Mesenchymal stem cell (in vitro differentiated cells and primary cell): ENCODE measurements around the gene EVI5.
"Not testable (repeated sequence)": the region's sequence is repeated elsewhere in the genome, so short reads cannot be mapped to it uniquely, and the experiment has no call there.

Experiments used
- DNase-seq: peaks from one replicate; pipeline ENCODE4 v3.0.0-alpha.2; 2013
- H2AFZ ChIP-seq: one replicate; pipeline ENCODE4 v1.6.1; 2013; ENCODE audit warnings: low read depth, mild to moderate bottlenecking, control low read depth, inconsistent platforms, low read length, moderate library complexity
- H2AK5ac ChIP-seq: 2 replicates; pipeline ENCODE4 v1.6.1; 2013; ENCODE audit warnings: low read length, moderate library complexity, mild to moderate bottlenecking, inconsistent platforms; ENCODE audit not compliant: severe bottlenecking
- H2BK120ac ChIP-seq: one replicate; pipeline ENCODE4 v1.6.1; 2013; ENCODE audit warnings: low read depth, mild to moderate bottlenecking, inconsistent platforms, low read length, moderate library complexity
- H2BK12ac ChIP-seq, 2 experiments: one replicate each; pipeline ENCODE4 v1.6.1; 2013; ENCODE audit warnings: inconsistent platforms in 2 of 2, low read length in 2 of 2, mild to moderate bottlenecking in 2 of 2, moderate library complexity in 2 of 2, control low read depth in 1 of 2
- H2BK15ac ChIP-seq: one replicate; pipeline ENCODE4 v1.6.1; 2013; ENCODE audit warnings: mild to moderate bottlenecking, low read depth, inconsistent platforms; ENCODE audit not compliant: poor library complexity, severe bottlenecking
- H2BK5ac ChIP-seq: 2 replicates; pipeline ENCODE4 v1.6.1; 2013; ENCODE audit warnings: low read depth, mild to moderate bottlenecking, low read length, control low read depth, inconsistent platforms; ENCODE audit not compliant: poor library complexity, severe bottlenecking
- H3K14ac ChIP-seq, 2 experiments: one replicate each; pipeline ENCODE4 v1.6.1; 2013; ENCODE audit warnings: inconsistent platforms in 2 of 2, low read length in 2 of 2, control low read depth in 1 of 2, mild to moderate bottlenecking in 1 of 2, moderate library complexity in 1 of 2
- H3K18ac ChIP-seq, 2 experiments: one replicate each; pipeline ENCODE4 v1.6.1; 2013; ENCODE audit warnings: inconsistent platforms in 2 of 2, low read length in 2 of 2, control low read depth in 1 of 2, low read depth in 1 of 2, mild to moderate bottlenecking in 1 of 2
- H3K23ac ChIP-seq, 2 experiments: one replicate each; pipeline ENCODE4 v1.6.1; 2013; ENCODE audit warnings: inconsistent platforms in 2 of 2, low read length in 2 of 2, mild to moderate bottlenecking in 2 of 2, moderate library complexity in 2 of 2, control low read depth in 1 of 2
- H3K27ac ChIP-seq: 2 replicates; pipeline ENCODE4 v1.5.1; 2013; ENCODE audit warnings: mild to moderate bottlenecking, moderate library complexity, low read length, control low read depth, inconsistent platforms; ENCODE audit not compliant: poor library complexity, severe bottlenecking
- H3K27me3 ChIP-seq, 2 experiments: 2 replicates each; pipeline versions ENCODE4 v1.6.1 to v1.7.0; 2013; ENCODE audit warnings: low read length in 2 of 2, mild to moderate bottlenecking in 2 of 2, moderate library complexity in 2 of 2, control low read depth in 1 of 2, inconsistent platforms in 1 of 2; ENCODE audit not compliant: control insufficient read depth in 1 of 2, insufficient read depth in 1 of 2
- H3K36me3 ChIP-seq, 2 experiments: 2 replicates each; pipeline versions ENCODE4 v1.6.1 to v1.7.0; 2013; ENCODE audit warnings: low read length in 2 of 2, control low read depth in 1 of 2, inconsistent platforms in 1 of 2, low read depth in 1 of 2, mild to moderate bottlenecking in 1 of 2; ENCODE audit not compliant: insufficient read depth in 2 of 2, control insufficient read depth in 1 of 2
- H3K4ac ChIP-seq, 2 experiments: one replicate each; pipeline ENCODE4 v1.6.1; 2013; ENCODE audit warnings: inconsistent platforms in 2 of 2, low read length in 2 of 2, mild to moderate bottlenecking in 2 of 2, moderate library complexity in 2 of 2, control low read depth in 1 of 2, low read depth in 1 of 2
- H3K4me1 ChIP-seq: 2 replicates; pipeline ENCODE4 v1.6.1; 2013; ENCODE audit warnings: low read depth, low read length, control low read depth; ENCODE audit not compliant: control insufficient read depth, insufficient read depth
- H3K4me2 ChIP-seq: 2 replicates; pipeline ENCODE4 v1.6.1; 2013; ENCODE audit warnings: low read length, mild to moderate bottlenecking, inconsistent platforms; ENCODE audit not compliant: poor library complexity, severe bottlenecking
- H3K4me3 ChIP-seq, 2 experiments: 2 replicates each; pipeline versions ENCODE4 v1.5.1 to v1.7.0; 2013; ENCODE audit warnings: low read length in 2 of 2, mild to moderate bottlenecking in 2 of 2, control low read depth in 1 of 2, low read depth in 1 of 2; ENCODE audit not compliant: insufficient read depth in 1 of 2
- H3K79me1 ChIP-seq: replicated peaks from 2 replicates; pipeline ENCODE4 v1.6.1; 2013; ENCODE audit warnings: mild to moderate bottlenecking, control low read depth, low read length, inconsistent platforms; ENCODE audit not compliant: poor library complexity, severe bottlenecking
- H3K9ac ChIP-seq: 2 replicates; pipeline ENCODE4 v1.7.0; 2013; ENCODE audit warnings: mild to moderate bottlenecking, low read length, moderate library complexity
- H3K9me3 ChIP-seq: 2 replicates; pipeline ENCODE4 v1.7.0; 2013; ENCODE audit warnings: mild to moderate bottlenecking, low read length; ENCODE audit not compliant: control insufficient read depth
- H4K8ac ChIP-seq: one replicate; pipeline ENCODE4 v1.6.1; 2013; ENCODE audit warnings: inconsistent platforms, mild to moderate bottlenecking, low read length, moderate library complexity
- H4K91ac ChIP-seq: one replicate; pipeline ENCODE4 v1.6.1; 2013; ENCODE audit warnings: mild to moderate bottlenecking, low read length, inconsistent platforms
- WGBS: methylation state at CpG from one replicate; pipeline ENCODE4 v1.1.7; 2013; ENCODE audit warnings: mixed read lengths; 5-methylcytosine and 5-hydroxymethylcytosine counted together

EVI5 gene

GRCh38 chr1:92721157-92721556, 63.8 kb downstream of the EVI5 start:
- H2BK5ac ChIP-seq, H2AFZ ChIP-seq, H2AK5ac ChIP-seq, H3K4me2 ChIP-seq, H2BK12ac ChIP-seq, H3K23ac ChIP-seq, H3K9me3 ChIP-seq, H4K8ac ChIP-seq, H3K36me3 ChIP-seq, H2BK120ac ChIP-seq, H3K4ac ChIP-seq, H3K27me3 ChIP-seq, DNase-seq, H3K18ac ChIP-seq, H4K91ac ChIP-seq, H3K9ac ChIP-seq, H3K14ac ChIP-seq, H3K27ac ChIP-seq, H3K4me1 ChIP-seq, H2BK15ac ChIP-seq, H3K4me3 ChIP-seq: not testable (repeated sequence)
- no CpG with 5 or more reads among the region's 2 CpGs for WGBS
- H3K79me1 ChIP-seq, result peaks cover 14% of the 10 kb centered on the region

- peak overlapping the region; percentile 49 for H4K8ac ChIP-seq
- DNase-seq, result not testable (repeated sequence)
Observed at GRCh38 chr1:92715476-92715951, 69.4 kb downstream of the EVI5 start.

GRCh38 chr1:92713939-92714338, 71.0 kb downstream of the EVI5 start:
- H3K18ac ChIP-seq, result no peak overlapping the region
- no peak for DNase-seq
- peaks cover 4% of the 10 kb centered on the region for H3K4me1 ChIP-seq
- peaks cover 22% of the 10 kb centered on the region for H3K79me1 ChIP-seq
- no peak overlapping the region for H2BK12ac ChIP-seq
- no peak overlapping the region for H4K91ac ChIP-seq
- no peak overlapping the region for H3K27ac ChIP-seq
- no peaks in the 10 kb centered on the region for H3K9me3 ChIP-seq
- H2BK5ac ChIP-seq, result no peak overlapping the region
- no peaks in the 10 kb centered on the region for H3K36me3 ChIP-seq
- no peaks in the 10 kb centered on the region for H3K27me3 ChIP-seq
- no peak overlapping the region for H3K23ac ChIP-seq
- no peak overlapping the region for H3K9ac ChIP-seq
- H4K8ac ChIP-seq, result no peak overlapping the region
- H2BK120ac ChIP-seq, result no peak overlapping the region
- no peak overlapping the region for H3K4ac ChIP-seq
- no peak overlapping the region for H2AFZ ChIP-seq
- no peak overlapping the region for H2AK5ac ChIP-seq
- 100% methylated on average over 1 of the region's 2 CpGs for WGBS
- no peak overlapping the region for H2BK15ac ChIP-seq
- no peak overlapping the region for H3K4me2 ChIP-seq
- H3K4me3 ChIP-seq, result no peak overlapping the region
- H3K14ac ChIP-seq, result no peak overlapping the region

More at GRCh38 chr1:92715476-92715951, 69.4 kb downstream of the EVI5 start:
- H3K4ac ChIP-seq, H3K4me2 ChIP-seq, H3K9ac ChIP-seq, H3K23ac ChIP-seq, H3K4me3 ChIP-seq, H3K27ac ChIP-seq, H4K91ac ChIP-seq, H3K27me3 ChIP-seq, H2AK5ac ChIP-seq, H2BK15ac ChIP-seq, H3K36me3 ChIP-seq, H2BK120ac ChIP-seq, H2AFZ ChIP-seq, H3K14ac ChIP-seq, H2BK5ac ChIP-seq, H3K4me1 ChIP-seq, H3K9me3 ChIP-seq, H2BK12ac ChIP-seq, H3K18ac ChIP-seq: not testable (repeated sequence)
- WGBS, result 97% methylated on average over 16 of the region's 16 CpGs
- H3K79me1 ChIP-seq, result peaks cover 19% of the 10 kb centered on the region

- no peaks in the 10 kb centered on the region for H3K9me3 ChIP-seq
- no peak overlapping the region for H2BK15ac ChIP-seq
- no peak overlapping the region for H3K23ac ChIP-seq
- H4K8ac ChIP-seq, result no peak overlapping the region
- H2BK120ac ChIP-seq, result no peak overlapping the region
- no peak overlapping the region for H3K14ac ChIP-seq
- H3K4me1 ChIP-seq, result peaks cover 4% of the 10 kb centered on the region
- no peak overlapping the region for H2AK5ac ChIP-seq
- no peak overlapping the region for H3K4me3 ChIP-seq
- no peak overlapping the region for H4K91ac ChIP-seq
- no peaks in the 10 kb centered on the region for H3K36me3 ChIP-seq
- no peak overlapping the region for H2BK5ac ChIP-seq
- no peak overlapping the region for H3K4ac ChIP-seq
- H3K9ac ChIP-seq, result no peak overlapping the region
- no peaks in the 10 kb centered on the region for H3K27me3 ChIP-seq
- H3K27ac ChIP-seq, result no peak overlapping the region
- WGBS, result 81% methylated on average over 4 of the region's 6 CpGs
- peak; percentile 22 for DNase-seq
- H2AFZ ChIP-seq, result no peak overlapping the region
- peaks cover 21% of the 10 kb centered on the region for H3K79me1 ChIP-seq
- no peak overlapping the region for H3K4me2 ChIP-seq
- H2BK12ac ChIP-seq, result no peak overlapping the region
- H3K18ac ChIP-seq, result no peak overlapping the region
Observed at GRCh38 chr1:92711473-92712165, 73.3 kb downstream of the EVI5 start.
